GM12875 (cell line): ENCODE data around the gene RHAG.
"Not testable (repeated sequence)": the region's sequence is repeated elsewhere in the genome, so short reads cannot be mapped to it uniquely, and the experiment has no call there.

Experiments
- H3K4me3 ChIP-seq: one replicate; pipeline ENCODE4 v1.5.1; 2011; ENCODE audit warnings: low read depth, low read length, control low read depth
- CTCF ChIP-seq: IDR thresholded peaks from 2 replicates; pipeline ENCODE4 v1.5.1; 2011; ENCODE audit warnings: low read depth, mild to moderate bottlenecking, control low read depth, inconsistent platforms, low read length, moderate library complexity, borderline replicate concordance; ENCODE audit not compliant: insufficient read depth

The RHAG gene

GRCh38 chr6:49635978-49636712, 494 bp downstream of the RHAG start:
- TF ChIP-seq CTCF: no peak
- no peak overlapping the region for H3K4me3 ChIP-seq

GRCh38 chr6:49635480-49635879, 1.2 kb downstream of the RHAG start:
- H3K4me3 ChIP-seq: no peak overlapping the region
- no peak for TF ChIP-seq CTCF

- TF ChIP-seq CTCF: no peak
- no peak overlapping the region for H3K4me3 ChIP-seq
Observed at GRCh38 chr6:49634836-49635218, 1.8 kb downstream of the RHAG start.

- TF ChIP-seq CTCF: no peak
- H3K4me3 ChIP-seq: no peak overlapping the region
Observed at GRCh38 chr6:49634092-49634835, 2.4 kb downstream of the RHAG start.

- TF ChIP-seq CTCF: no peak
- H3K4me3 ChIP-seq: no peak overlapping the region
Observed at GRCh38 chr6:49633541-49633940, 3.1 kb downstream of the RHAG start.

GRCh38 chr6:49632727-49633126, 3.9 kb downstream of the RHAG start:
- no peak overlapping the region for H3K4me3 ChIP-seq
- no peak for TF ChIP-seq CTCF

- H3K4me3 ChIP-seq: not testable (repeated sequence)
Observed at GRCh38 chr6:49629485-49630088, 7.1 kb downstream of the RHAG start.
